Endodermal cell (in vitro differentiated cells): ENCODE measurements around the gene CDCA7. TPM values are rescaled to one million over a fixed set of nuclear protein-coding genes. Genes with fewer than 3 reads are reported as not detected.
"Not testable (repeated sequence)": the region's sequence is repeated elsewhere in the genome, so short reads cannot be mapped to it uniquely, and the experiment has no call there.

Source experiments
- DNase-seq: peaks from one replicate; pipeline ENCODE4 v3.0.0-alpha.2; 2017
- H3K27ac ChIP-seq: 2 replicates; pipeline ENCODE4 v1.5.1; 2013; ENCODE audit warnings: mild to moderate bottlenecking, low read depth, low read length, moderate library complexity
- H3K27me3 ChIP-seq: 2 replicates; pipeline ENCODE4 v1.6.1; 2013; ENCODE audit warnings: mild to moderate bottlenecking, low read length, moderate library complexity; ENCODE audit not compliant: insufficient read depth, control insufficient read depth, poor library complexity, severe bottlenecking
- H3K36me3 ChIP-seq: 2 replicates; pipeline ENCODE4 v1.7.0; 2013; ENCODE audit warnings: mild to moderate bottlenecking, low read length, moderate library complexity; ENCODE audit not compliant: control insufficient read depth, insufficient read depth
- H3K4me1 ChIP-seq: one replicate; pipeline ENCODE4 v1.7.0; 2013; ENCODE audit warnings: low read length; ENCODE audit not compliant: control insufficient read depth, insufficient read depth
- H3K4me3 ChIP-seq: 2 replicates; pipeline ENCODE4 v1.5.1; 2013; ENCODE audit warnings: mild to moderate bottlenecking, low read length, moderate library complexity
- H3K9ac ChIP-seq: 2 replicates; pipeline ENCODE4 v1.6.1; 2013; ENCODE audit warnings: mild to moderate bottlenecking, low read length, moderate library complexity; ENCODE audit not compliant: poor library complexity, severe bottlenecking; ENCODE audit errors: extremely low read depth
- H3K9me3 ChIP-seq: 2 replicates; pipeline ENCODE4 v1.6.1; 2013; ENCODE audit warnings: mild to moderate bottlenecking, low read length, moderate library complexity; ENCODE audit not compliant: control insufficient read depth
- H3K27ac Mint-ChIP-seq: 2 replicates; pipeline ENCODE4 v1.8.0; 2020; ENCODE audit warnings: mixed read lengths
- H3K27me3 Mint-ChIP-seq: 2 replicates; pipeline ENCODE4 v1.8.0; 2021; ENCODE audit warnings: mild to moderate bottlenecking, mixed read lengths; ENCODE audit not compliant: insufficient read depth
- H3K36me3 Mint-ChIP-seq: 2 replicates; pipeline ENCODE4 v1.8.0; 2020; ENCODE audit warnings: low read depth, mixed read lengths
- H3K4me1 Mint-ChIP-seq: 2 replicates; pipeline ENCODE4 v1.8.0; 2020; ENCODE audit warnings: mixed read lengths
- H3K4me3 Mint-ChIP-seq: 2 replicates; pipeline ENCODE4 v1.8.0; 2020; ENCODE audit warnings: mild to moderate bottlenecking, moderate library complexity, mixed read lengths
- H3K9me3 Mint-ChIP-seq: 2 replicates; pipeline ENCODE4 v1.8.0; 2020; ENCODE audit warnings: mild to moderate bottlenecking, mixed read lengths
- WGBS, 2 experiments: methylation state at CpG; one replicate each; pipeline versions ENCODE4 v1.1.5 to v1.1.7; 2013; ENCODE audit warnings: missing lambda C conversion rate in 2 of 2, mixed read lengths in 1 of 2; ENCODE audit not compliant: insufficient coverage in 1 of 2, insufficient read length in 1 of 2; 5-methylcytosine and 5-hydroxymethylcytosine counted together
- total RNA-seq, 2 donors: library from RNA; stranded (reverse); fragmentation: NEBNext Ultra II Directional in 1 of 2; extraction: Animal tissue kit (Norgen Biotek cat#: 25700) in 1 of 2; gene quantifications; 2 replicates in 1 of 2; 3 replicates in 1 of 2; pipeline ENCODE4 v1.2.1, GENCODE V29; 2021
- TF ChIP-seq, protein P1 (sequence below): fragments of 200-600 bp; sonication (generic); conservative IDR thresholded peaks from 2 replicates; pipeline ENCODE4 v1.5.0; 2021; ENCODE audit warnings: antibody characterized with exemption, mild to moderate bottlenecking

Gene CDCA7
- total RNA-seq, 2 donors from 2014 or later: 73.0 to 101 TPM

DNA sequence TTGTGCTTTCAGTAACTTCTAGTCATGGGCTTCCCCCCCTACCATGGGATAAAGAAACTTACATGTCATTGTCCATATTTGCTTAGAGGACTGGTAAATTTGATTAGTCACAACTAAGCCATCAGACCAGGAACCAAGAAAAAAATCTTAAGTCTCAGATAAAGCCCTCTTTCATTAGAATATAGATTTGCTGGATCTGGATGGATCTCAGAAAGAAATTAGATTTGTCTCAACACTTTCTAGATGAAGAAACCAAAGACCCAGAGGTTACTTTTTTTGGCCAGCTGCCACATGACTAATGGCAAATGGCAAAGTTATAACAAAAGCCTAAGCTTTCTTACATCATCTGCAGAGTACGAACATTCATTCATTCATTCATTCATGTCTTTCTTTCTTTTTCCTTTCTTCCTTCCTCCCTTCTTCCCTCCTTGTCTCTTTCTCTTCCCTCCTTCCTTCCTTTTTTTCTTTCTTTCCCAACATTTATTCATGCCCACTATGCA is 60.2 kb downstream of the CDCA7 start:
- Histone ChIP-seq H3K4me1 (peaks cover 4% of the 10 kb centered on the region), H3K27ac (peak overlapping the region; percentile 93), H3K27me3 (no peaks in the 10 kb centered on the region), H3K9ac (no peak overlapping the region), H3K4me3 (no peak overlapping the region), H3K9me3 (no peaks in the 10 kb centered on the region), H3K36me3 (no peaks in the 10 kb centered on the region)
- no peaks in the 10 kb centered on the region for H3K36me3 Mint-ChIP-seq
- H3K27me3 Mint-ChIP-seq: peaks cover under 1% of the 10 kb centered on the region
- H3K4me3 Mint-ChIP-seq: no peak overlapping the region
- TF ChIP-seq, protein P1, sequence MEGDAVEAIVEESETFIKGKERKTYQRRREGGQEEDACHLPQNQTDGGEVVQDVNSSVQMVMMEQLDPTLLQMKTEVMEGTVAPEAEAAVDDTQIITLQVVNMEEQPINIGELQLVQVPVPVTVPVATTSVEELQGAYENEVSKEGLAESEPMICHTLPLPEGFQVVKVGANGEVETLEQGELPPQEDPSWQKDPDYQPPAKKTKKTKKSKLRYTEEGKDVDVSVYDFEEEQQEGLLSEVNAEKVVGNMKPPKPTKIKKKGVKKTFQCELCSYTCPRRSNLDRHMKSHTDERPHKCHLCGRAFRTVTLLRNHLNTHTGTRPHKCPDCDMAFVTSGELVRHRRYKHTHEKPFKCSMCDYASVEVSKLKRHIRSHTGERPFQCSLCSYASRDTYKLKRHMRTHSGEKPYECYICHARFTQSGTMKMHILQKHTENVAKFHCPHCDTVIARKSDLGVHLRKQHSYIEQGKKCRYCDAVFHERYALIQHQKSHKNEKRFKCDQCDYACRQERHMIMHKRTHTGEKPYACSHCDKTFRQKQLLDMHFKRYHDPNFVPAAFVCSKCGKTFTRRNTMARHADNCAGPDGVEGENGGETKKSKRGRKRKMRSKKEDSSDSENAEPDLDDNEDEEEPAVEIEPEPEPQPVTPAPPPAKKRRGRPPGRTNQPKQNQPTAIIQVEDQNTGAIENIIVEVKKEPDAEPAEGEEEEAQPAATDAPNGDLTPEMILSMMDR: no peak
- H3K4me1 Mint-ChIP-seq: peaks cover 6% of the 10 kb centered on the region
- no peaks in the 10 kb centered on the region for H3K9me3 Mint-ChIP-seq
- DNase-seq: no peak
- 94 to 98% methylated on average over 1 of the region's 1 CpG for WGBS, 2 experiments
- no peak overlapping the region for H3K27ac Mint-ChIP-seq

DNA sequence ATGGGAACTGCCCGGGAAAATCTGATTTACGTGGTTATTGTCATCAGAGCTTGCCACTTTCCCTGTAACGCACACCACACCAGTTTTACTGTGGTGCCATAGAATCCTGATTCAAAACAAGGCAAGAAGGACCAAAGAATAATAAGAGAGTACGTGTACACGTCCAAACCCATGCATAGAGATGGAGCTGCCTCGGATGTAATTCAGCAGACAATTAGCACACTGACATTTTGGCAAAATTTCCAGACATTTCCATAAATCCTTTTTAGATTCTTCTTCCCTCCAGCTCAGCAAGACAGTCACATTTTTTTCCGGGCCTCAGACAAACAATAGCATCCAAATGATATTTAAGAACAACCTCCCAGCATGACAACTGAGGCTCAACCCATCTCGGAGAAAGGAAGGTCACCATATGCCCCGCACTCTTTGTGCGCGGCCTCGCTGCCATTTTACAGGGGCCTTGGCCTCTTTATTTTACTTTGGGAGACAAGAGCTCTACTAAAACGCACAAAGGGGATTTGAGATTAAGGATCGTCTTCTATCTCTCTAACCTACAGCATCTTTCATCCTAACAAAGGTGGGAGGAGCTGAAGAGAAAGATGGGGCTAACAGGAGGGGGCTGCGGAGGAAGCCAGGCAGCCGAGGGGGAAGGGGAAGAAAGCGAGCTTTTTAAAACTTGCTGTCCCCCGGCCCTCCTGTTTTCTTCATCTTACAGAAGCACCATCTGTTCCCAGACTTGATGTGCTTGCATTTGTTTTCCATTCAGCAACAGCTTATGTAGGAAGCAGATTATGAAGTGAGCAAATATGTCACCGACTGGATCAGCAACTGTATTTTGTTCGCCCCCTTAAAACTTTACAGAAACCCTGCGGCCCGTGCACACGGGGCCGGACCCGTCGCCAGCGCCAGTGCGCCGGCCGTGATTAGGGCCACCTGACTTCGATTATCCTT is 61.0 kb downstream of the CDCA7 start:
- WGBS, 2 experiments: 87 to 90% methylated on average over 20 to 29 of the region's 31 CpGs
- Histone ChIP-seq H3K36me3 (no peaks in the 10 kb centered on the region), H3K4me1 (peaks cover 4% of the 10 kb centered on the region), H3K27ac (peak overlapping the region; percentile 93), H3K9me3 (no peaks in the 10 kb centered on the region), H3K27me3 (no peaks in the 10 kb centered on the region), H3K4me3 (no peak overlapping the region), H3K9ac (no peak overlapping the region)
- H3K9me3 Mint-ChIP-seq: no peaks in the 10 kb centered on the region
- peaks cover 6% of the 10 kb centered on the region for H3K4me1 Mint-ChIP-seq
- H3K4me3 Mint-ChIP-seq: no peak overlapping the region
- H3K27me3 Mint-ChIP-seq: peaks cover 2% of the 10 kb centered on the region
- no peak for DNase-seq
- H3K27ac Mint-ChIP-seq: no peak overlapping the region
- no peaks in the 10 kb centered on the region for H3K36me3 Mint-ChIP-seq
- TF ChIP-seq, protein P1: no peak

DNA sequence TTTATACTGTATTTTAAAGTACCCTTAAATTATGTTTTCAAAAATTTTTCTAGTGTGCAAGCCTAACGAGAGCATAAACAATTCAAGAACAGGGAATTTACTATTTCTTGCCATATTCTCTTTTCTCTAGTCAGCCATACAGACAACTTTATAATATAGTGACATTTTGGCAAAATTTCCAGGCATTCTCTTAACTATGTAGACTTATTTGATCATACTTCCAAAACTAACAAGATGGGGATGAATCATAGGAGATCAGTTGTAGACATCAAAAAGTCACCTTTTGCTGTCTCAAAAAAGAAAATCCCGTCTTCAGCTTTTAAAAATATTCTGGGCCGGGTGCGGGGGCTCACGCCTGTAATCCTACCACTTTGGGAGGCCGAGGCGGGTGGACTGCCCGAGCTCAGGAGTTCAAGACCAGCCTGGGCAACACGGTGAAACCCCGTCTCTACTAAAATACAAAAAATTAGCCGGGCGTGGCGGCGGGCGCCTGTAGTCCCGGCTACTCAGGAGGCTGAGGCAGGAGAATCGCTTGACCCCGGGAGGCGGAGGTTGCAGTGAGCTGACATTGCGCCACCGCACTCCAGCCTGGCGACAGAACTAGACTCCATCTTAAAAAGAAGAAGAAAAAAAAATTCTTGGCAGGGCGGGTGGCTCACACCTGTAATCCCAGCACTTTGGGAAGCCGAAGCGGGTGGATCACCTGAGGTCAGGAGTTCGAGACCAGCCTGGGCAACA is 61.9 kb downstream of the CDCA7 start:
- not testable (repeated sequence) for H3K36me3 ChIP-seq, DNase-seq, H3K9ac ChIP-seq, H3K4me1 ChIP-seq, H3K36me3 Mint-ChIP-seq, H3K4me1 Mint-ChIP-seq, H3K4me3 Mint-ChIP-seq, H3K4me3 ChIP-seq, H3K27me3 Mint-ChIP-seq, H3K9me3 ChIP-seq, H3K9me3 Mint-ChIP-seq, H3K27me3 ChIP-seq, H3K27ac Mint-ChIP-seq
- WGBS, 2 experiments: 93 to 96% methylated on average over 23 to 26 of the region's 26 CpGs
- H3K27ac ChIP-seq: peak overlapping the region; percentile 93
